Fibroblast of villous mesenchyme (primary cell): ENCODE data around the gene SLC26A1. TPM values are rescaled to one million over a fixed set of nuclear protein-coding genes. Genes with fewer than 3 reads are reported as not detected.

Source experiments
- DNase-seq: peaks from one replicate; pipeline ENCODE4 v3.0.0-alpha.2; 2010; ENCODE audit warnings: low read depth
- H3K4me3 ChIP-seq: 2 replicates; pipeline ENCODE4 v1.5.1; 2011; ENCODE audit warnings: low read depth, mild to moderate bottlenecking, low read length
- total RNA-seq: library from RNA; depleted of rRNA; stranded (reverse); fragments of >200 nt; gene quantifications from 2 replicates; pipeline ENCODE4 v1.2.3, GENCODE V29; 2012
- TF ChIP-seq, protein P1 (sequence below): IDR thresholded peaks from 2 replicates; pipeline ENCODE4 v1.5.1; 2012; ENCODE audit warnings: low read depth, mild to moderate bottlenecking, low read length; ENCODE audit not compliant: insufficient read depth

SLC26A1 gene
- total RNA-seq, 1 donor: under 0.01 TPM

DNA sequence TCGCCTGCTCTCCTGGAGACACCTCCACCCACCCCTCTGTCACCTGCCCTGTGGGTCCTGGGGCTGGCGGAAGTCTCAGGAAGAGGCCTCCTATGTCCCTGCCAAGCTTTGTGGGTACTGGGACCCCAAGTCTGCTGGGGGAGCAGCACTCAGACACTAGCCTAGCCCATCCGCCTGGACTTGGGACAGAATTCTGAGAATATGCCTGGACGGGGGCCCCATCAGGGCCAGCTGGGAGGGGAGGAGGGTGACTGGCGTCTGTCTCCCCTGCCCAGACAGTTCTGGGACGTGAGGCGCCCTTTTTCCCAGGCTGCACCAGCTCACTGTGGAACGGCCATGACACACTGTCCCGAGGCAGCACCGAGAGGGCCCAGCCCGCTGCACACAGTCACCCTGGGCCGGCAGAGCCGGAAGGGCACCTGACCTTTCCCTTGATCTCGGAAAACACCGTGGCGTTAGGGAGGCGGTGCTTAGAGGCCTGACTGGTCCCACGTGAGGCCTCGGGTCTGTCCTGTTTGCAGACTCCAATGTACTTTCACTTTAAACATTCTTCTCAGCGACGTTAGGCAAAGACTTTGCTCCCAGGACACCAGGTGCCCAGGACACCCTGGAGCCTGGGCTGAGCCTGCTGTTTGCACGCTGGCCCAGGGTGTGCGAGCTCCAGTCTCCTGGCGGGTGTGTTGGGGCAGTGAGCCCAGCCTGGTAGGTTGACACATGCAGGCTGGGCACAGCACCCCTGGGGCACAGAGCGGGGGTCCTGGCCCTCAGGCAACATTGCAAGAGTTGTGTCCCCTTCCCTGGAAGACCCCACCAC, 700 bp downstream of the SLC26A1 start:
- TF ChIP-seq, protein P1, sequence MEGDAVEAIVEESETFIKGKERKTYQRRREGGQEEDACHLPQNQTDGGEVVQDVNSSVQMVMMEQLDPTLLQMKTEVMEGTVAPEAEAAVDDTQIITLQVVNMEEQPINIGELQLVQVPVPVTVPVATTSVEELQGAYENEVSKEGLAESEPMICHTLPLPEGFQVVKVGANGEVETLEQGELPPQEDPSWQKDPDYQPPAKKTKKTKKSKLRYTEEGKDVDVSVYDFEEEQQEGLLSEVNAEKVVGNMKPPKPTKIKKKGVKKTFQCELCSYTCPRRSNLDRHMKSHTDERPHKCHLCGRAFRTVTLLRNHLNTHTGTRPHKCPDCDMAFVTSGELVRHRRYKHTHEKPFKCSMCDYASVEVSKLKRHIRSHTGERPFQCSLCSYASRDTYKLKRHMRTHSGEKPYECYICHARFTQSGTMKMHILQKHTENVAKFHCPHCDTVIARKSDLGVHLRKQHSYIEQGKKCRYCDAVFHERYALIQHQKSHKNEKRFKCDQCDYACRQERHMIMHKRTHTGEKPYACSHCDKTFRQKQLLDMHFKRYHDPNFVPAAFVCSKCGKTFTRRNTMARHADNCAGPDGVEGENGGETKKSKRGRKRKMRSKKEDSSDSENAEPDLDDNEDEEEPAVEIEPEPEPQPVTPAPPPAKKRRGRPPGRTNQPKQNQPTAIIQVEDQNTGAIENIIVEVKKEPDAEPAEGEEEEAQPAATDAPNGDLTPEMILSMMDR: no peak
- H3K4me3 ChIP-seq: peak overlapping the region; percentile 12
- DNase-seq: peak; percentile 57

DNA sequence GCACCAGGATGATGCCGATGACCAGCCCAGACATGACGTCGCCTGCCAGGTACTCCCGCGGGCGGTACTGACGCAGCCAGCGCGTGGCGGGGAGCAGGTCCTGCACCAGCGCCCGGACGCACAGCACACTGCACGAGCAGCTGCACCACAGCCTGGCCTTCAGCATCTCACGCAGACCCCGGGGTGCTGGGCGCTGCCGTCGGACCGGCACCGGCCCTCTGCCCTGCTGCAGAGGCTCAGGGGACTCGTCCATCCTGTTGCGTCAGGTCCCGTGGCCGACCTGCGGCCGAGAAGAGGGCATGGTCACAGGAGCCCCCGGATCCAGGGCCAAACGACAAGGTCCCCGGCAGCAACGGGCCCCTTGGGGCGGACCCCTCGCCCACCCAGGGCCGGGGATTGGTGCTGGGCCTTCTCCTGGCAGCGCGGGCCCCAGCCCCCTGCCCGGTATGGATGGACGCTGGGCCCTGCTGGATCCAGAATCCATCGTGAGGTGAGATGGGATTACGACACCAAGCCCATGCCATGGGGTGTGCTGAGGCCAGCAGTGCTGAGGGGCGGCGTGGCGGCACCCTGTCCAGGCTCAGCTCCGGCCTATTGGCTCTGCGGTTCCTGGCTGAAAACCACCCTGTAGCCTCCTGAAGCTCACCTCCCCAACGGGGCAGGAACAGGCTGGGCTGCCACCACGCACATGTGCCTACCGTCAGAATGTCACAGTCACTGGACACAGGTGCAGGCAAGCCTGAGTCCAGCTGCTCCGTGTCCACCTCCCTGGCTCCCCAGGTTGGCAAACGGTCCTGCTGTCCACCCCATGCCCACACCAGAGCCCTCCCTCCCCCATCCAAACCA, 1.5 kb downstream of the SLC26A1 start:
- TF ChIP-seq, protein P1: no peak
- no peak for DNase-seq
- H3K4me3 ChIP-seq: no peak overlapping the region

DNA sequence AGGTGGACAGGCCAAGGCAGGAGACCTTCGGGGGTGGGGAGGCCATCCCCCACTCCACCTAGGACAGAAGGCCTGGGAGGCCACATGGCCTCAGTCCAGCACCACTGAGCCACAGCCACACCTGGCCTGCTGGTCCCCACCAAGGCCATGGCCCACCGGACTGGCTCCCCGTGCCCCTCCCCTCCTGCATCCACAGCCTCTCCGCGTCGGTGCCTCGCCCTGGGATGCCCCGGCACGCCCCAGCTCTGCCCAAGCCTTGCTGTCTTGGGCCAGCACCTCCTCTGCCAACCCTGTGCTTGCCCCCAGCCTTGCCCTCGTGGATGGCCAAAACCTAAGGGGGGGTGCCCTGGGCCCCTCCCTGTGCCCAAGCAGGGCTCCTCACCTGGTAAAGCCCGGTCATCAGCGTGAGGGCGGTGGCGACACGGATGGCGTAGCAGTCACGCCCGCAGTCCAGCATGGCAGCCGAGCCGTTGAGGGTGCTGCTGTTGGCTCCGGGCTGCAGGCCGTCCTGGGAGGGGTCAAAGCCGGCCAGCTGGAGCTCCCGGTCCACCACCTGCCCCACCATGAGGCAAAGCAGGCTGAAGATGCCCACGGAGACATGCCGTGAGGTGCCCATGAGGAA, 2.3 kb downstream of the SLC26A1 start:
- H3K4me3 ChIP-seq: no peak overlapping the region
- no peak for DNase-seq
- TF ChIP-seq, protein P1: no peak

DNA sequence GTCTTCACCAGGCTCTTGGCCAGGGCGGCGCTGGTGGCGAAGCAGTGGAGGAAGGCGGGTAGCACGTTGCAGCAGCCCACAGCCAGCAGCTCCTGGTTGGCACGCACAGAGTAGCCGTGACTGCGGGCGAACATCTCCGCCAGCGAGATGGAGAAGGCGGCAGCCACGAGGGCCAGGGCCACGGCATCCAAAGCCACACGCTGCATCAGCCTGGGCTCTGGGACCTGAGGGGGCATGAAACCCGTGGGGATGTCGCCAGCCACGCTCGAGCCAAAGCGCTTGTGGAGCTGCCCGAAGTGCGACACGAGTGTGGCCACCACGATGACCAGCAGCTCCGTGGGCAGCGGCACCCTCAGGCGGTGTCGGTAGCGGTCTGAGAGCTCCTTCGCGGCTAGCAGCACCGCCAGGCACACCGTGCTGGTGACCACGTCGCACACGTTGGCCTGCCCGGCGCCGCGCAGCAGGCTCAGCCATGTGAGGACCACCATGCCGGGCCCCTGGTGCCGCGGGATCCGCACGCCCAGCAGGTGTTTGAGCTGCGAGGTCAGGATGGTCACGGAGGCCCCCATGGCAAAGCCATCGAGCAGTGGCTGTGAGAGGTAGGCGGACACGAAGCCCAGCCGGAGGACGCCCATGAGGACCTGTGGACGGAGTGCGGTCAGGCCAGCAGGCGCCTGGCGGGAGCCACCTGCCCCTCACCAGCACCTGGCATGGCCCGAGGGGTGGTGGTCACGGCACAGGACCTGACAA, 3.3 kb downstream of the SLC26A1 start:
- TF ChIP-seq, protein P1: no peak
- DNase-seq: no peak
- H3K4me3 ChIP-seq: no peak overlapping the region

DNA sequence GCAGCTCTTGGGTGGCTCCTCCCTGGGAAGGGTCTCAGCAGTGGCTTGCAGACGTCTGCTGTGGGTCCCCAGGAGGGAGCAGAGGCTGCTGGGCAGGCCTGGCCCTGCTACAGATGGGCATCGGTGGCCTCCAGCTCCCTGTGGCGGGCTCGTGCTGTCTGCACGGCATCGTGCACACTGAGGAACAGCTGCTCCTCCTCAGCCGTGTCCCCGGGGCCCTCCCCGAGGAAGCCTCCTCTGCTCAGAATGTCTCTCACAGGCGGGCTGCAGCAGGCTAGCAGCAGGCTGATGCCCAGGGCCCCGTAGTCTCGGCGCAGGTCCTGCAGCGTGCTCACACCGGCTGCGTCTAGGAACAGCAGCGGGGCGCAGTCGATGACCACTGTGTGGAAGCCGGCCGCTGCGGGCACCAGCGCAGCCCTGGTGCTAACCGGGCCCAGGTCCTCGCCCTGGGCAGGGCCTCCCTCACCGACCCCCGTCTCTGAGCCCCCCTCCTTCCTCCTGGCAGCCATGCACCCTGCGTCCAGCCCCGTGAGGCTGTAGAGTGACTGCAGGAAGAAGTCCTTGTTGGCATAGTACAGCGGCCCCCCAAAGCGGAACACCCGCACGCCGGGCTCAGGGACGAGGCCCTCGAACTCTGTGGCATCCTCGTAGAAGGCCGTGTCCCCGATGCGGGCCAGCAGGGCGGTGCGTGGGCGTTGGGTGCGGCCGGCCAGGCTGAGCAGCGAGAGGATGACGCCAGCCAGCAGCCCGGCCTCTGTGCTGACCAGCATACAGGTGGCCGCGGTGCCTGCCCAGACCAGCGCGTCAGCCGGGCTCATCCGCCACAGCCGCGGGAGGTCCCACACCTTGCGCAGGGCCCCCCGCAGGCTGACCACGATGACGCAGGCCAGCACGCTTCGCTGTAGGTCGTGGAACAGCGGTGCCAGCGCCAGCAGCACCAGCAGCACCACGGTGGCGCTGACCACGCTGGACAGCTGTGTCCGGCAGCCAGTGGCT, 4.2 kb downstream of the SLC26A1 start:
- no peak overlapping the region for H3K4me3 ChIP-seq
- no peak for DNase-seq
- TF ChIP-seq, protein P1: no peak
